IPS-18c (cell line): ENCODE data around the gene NGF.

Experiments used
- H3K4me3 ChIP-seq: 2 replicates; pipeline ENCODE4 v1.7.0; 2013; ENCODE audit warnings: low read depth, mild to moderate bottlenecking, low read length, moderate library complexity; ENCODE audit not compliant: insufficient read depth
- H3K9me3 ChIP-seq: one replicate; pipeline ENCODE4 v1.6.1; 2013; ENCODE audit warnings: mild to moderate bottlenecking, low read length, moderate library complexity; ENCODE audit not compliant: control insufficient read depth, insufficient read depth

The NGF gene

DNA sequence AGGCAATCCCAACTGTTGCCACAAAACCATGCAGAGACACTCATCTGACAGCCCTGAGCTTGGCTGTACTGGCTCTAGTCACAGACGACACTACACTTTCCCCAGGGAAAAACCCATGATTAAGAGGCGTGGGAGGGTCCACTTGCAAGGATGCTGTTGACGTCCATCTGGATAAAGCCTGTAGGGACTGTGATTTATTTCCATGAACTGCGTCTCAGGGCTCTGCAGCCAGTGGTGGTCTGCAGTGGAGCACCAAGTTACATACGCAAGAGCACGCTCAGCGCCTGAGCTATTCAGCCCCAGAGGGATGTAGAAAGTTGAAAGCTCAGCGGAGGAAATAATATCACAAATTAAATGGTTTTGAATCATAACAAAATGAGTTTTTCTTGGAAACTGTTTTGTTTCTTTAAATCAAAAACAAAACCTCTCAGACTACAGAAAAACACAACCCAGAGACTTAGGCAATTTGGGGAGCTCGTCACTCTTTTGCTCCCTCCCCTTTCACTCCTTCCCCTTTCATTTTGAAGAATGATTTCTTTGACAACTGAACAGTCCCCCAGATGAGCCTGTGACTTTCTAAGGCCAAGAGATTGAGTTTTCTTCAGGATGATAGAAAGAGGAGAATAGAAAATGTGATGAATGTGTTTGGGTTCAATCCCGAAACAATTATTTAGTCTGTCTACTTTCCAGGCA is 71.2 kb downstream of the NGF start:
- Histone ChIP-seq H3K4me3 (no peak overlapping the region), H3K9me3 (no peaks in the 10 kb centered on the region)

- H3K4me3 ChIP-seq: no peak overlapping the region
- no peaks in the 10 kb centered on the region for H3K9me3 ChIP-seq
Measured at GRCh38 chr1:115265099-115265498, 73.0 kb downstream of the NGF start.

DNA sequence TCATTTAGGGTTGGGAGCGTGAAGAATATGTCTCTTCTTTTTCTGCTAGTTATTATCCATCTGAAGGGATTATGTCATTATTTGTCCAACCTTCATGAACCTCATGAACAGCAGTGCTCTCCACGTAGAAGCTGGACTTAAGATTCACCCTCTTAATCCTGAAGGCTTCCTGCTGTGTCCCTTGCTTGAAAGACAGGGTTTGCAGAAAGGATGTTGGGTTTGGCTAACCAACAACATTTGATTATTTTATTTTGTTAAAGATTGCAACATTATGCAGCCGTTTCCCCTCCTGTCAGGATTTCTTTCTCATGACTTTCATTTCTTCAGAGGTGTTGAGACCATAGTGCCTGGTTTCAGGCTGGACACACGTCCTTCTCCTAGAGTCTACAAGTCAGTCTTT is 75.2 kb downstream of the NGF start:
- Histone ChIP-seq H3K4me3 (no peak overlapping the region), H3K9me3 (no peaks in the 10 kb centered on the region)

- Histone ChIP-seq H3K4me3 (no peak overlapping the region), H3K9me3 (no peaks in the 10 kb centered on the region)
Measured at GRCh38 chr1:115261496-115261895, 76.6 kb downstream of the NGF start.

- H3K9me3 ChIP-seq: no peaks in the 10 kb centered on the region
- no peak overlapping the region for H3K4me3 ChIP-seq
Measured at GRCh38 chr1:115258302-115258866, 79.7 kb downstream of the NGF start.

GRCh38 chr1:115257591-115257990 is 80.5 kb downstream of the NGF start:
- Histone ChIP-seq H3K9me3 (no peaks in the 10 kb centered on the region), H3K4me3 (no peak overlapping the region)

- no peak overlapping the region for H3K4me3 ChIP-seq
- no peaks in the 10 kb centered on the region for H3K9me3 ChIP-seq
Measured at GRCh38 chr1:115255154-115255553, 82.9 kb downstream of the NGF start.

DNA sequence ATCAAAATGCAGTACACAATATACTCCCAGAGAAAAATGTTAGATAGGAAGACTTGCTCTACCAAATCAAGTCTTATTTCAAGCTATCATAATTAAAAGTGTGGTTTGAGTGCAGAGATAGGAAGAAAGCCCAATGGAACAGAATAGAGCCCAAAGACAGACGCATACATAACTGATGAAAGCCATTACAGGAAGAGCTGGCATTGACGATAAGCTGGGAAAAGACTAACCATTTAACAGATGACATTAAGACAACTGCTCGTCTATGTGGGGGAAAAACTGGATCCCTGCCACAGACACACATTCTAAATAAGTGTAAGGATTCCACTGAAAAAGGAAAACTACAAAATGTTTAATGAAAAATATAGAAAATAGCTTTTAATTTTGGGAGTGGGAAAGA is 85.5 kb downstream of the NGF start:
- Histone ChIP-seq H3K9me3 (no peaks in the 10 kb centered on the region), H3K4me3 (no peak overlapping the region)

GRCh38 chr1:115251856-115252255 is 86.2 kb downstream of the NGF start:
- Histone ChIP-seq H3K9me3 (no peaks in the 10 kb centered on the region), H3K4me3 (no peak overlapping the region)

- no peak overlapping the region for H3K4me3 ChIP-seq
- no peaks in the 10 kb centered on the region for H3K9me3 ChIP-seq
Measured at GRCh38 chr1:115251340-115251748, 86.7 kb downstream of the NGF start.

DNA sequence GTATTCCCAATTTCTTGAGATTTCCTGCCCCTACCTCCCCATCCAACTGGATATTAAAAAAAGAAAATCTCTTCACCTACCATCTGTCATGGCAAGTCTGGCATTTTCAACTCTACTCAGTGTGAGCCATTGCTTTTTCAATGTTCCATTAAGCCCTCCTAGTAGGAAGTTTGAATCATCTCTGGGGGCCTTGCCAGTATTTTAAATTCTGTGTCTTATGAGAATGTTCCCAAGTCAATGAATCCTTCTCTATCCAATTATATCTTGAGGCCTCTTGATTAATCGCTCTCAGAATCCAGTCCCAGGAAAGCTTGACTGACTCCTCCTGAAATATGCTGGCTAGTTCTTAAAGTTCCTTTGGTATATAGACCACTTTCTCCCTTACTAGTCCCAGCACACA is 91.5 kb downstream of the NGF start:
- Histone ChIP-seq H3K9me3 (no peaks in the 10 kb centered on the region), H3K4me3 (no peak overlapping the region)

DNA sequence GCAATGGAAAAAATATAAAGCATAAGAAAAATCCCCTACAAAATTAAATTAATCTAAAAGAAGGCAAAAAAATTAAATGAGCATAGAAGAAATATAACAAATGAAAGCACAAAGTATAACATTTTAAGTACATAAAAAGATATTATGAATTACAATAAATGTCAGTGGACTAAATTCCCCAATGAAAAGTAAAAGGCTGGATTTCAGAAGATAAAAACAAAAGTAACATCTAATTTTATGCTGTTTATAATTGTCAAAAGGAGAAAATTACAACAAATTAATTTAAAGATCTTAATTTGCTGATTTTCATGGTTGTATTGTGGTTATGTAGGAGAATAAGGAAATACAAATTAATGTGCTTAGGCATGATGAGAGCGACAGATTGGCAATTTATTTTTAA is 92.8 kb downstream of the NGF start:
- no peak overlapping the region for H3K4me3 ChIP-seq

DNA sequence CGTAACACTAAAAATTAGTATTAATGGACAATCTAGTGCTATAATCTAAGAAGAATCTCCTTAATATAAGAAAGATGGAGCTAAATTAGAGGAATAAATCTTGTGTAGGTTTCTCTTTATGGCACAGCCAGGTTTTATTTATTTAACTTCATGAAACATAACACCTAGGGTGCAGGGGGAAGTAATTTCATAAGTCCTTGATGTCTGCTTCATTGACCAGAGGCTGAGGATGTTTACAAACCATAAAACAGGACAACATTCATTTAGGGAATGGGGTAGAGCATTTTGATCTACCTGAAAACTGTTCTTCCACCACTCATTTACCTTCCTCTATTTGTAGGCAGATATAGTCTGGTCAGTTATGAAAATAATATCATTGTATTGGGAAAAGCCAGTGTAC is 95.5 kb downstream of the NGF start:
- Histone ChIP-seq H3K4me3 (no peak overlapping the region), H3K9me3 (no peaks in the 10 kb centered on the region)

More for the DNA sequence above, 92.8 kb downstream of the NGF start:
- no peaks in the 10 kb centered on the region for H3K9me3 ChIP-seq

- H3K4me3 ChIP-seq: no peak overlapping the region
- no peaks in the 10 kb centered on the region for H3K9me3 ChIP-seq
Measured at GRCh38 chr1:115241309-115241708, 96.7 kb downstream of the NGF start.

DNA sequence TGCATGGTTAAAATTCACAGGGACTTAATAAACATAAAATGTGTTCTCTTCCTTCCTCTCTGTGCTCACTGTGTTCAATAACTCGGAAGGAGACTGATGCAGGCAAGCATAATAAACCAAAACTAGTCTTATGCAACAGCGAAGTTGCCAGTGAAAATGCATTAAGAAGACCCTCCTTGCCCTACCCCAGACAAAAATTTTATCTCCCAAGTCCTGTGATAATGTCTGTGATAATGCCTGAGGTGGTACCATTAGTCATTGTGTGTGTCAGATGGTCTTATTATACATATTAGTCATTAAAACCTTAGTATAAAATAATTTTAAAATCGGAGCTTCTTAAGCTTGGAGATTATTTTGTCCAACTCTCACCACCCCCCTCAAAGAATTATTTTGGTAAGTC is 97.8 kb downstream of the NGF start:
- Histone ChIP-seq H3K9me3 (no peaks in the 10 kb centered on the region), H3K4me3 (no peak overlapping the region)

DNA sequence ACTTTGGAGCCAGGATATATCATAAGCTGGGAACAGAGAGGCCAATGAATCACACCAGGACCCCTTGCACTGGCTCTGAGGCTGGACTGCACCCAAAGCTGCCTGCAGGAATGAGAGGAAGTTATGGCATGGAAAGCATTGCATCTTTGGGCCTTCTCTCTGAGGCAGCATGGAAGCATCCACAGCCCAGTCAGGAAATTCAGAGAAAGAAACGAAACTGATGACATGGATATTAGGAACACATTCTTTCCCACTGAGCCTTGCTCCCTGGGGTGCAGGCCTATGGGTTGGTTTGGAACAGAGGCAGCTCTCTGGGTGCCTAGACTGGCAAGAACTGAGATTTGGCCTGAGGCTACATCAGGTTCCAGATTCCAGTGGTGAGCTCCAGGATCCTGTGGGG is 98.6 kb downstream of the NGF start:
- H3K9me3 ChIP-seq: no peaks in the 10 kb centered on the region
- no peak overlapping the region for H3K4me3 ChIP-seq

DNA sequence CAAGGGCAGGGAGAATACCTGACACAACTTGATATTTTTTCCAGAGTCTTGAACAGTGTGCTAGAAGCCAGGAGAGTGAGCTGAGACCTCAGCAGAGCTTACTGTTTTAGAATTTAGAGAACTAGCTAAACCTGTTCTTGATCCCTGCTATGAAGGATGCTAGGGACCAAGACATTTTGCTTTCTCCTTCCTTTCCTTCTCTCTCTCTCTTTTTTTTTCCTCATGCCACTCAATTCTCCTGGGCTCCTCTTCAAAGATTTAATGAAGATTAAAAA is 99.0 kb downstream of the NGF start:
- Histone ChIP-seq H3K4me3 (no peak overlapping the region), H3K9me3 (no peaks in the 10 kb centered on the region)

- Histone ChIP-seq H3K4me3 (no peak overlapping the region), H3K9me3 (no peaks in the 10 kb centered on the region)
Measured at GRCh38 chr1:115238336-115239147, 99.5 kb downstream of the NGF start.
